Endothelial cell of umbilical vein (primary cell): ENCODE results near the gene SLC38A11. TPM values are rescaled to one million over a fixed set of nuclear protein-coding genes. Genes with fewer than 3 reads are reported as not detected.
A peak's percentile ranks its signal among the peaks of the same experiment; 100 is the strongest.

Experiments used
- BruUV-seq: library from RNA; stranded (reverse); fragments of 400-500 nt; replicated peaks from 2 replicates; lab custom pipeline; 2021; lab: Mats Ljungman, UMichigan
- CTCF ChIA-PET: fragments of 300-600, 350-600 bp; sonication (Branson Sonifier 250); formaldehyde crosslinking; loops from one replicate; lab custom pipeline; 2021; ENCODE audit warnings: antibody characterized with exemption, inconsistent platforms; lab: Charles Lee
- POLR2A ChIA-PET: fragments of 300-600, 350-600 bp; sonication (Branson Sonifier 250); formaldehyde crosslinking; loops from one replicate; lab custom pipeline; 2021; ENCODE audit warnings: antibody characterized with exemption, inconsistent platforms; lab: Charles Lee
- DNase-seq: peaks from one replicate; pipeline ENCODE4 v3.0.0-alpha.2; 2011; ENCODE audit warnings: low read depth, low spot score
- FAIRE-seq: peaks from 2 replicates; lab custom pipeline; 2011; peaks lifted over from hg19 to GRCh38; lab: Jason Lieb, UNC
- H2AFZ ChIP-seq: 2 replicates; pipeline ENCODE4 v1.6.0; 2012; ENCODE audit warnings: low read depth, low read length, control low read depth, inconsistent platforms
- H3K27ac ChIP-seq: 2 replicates; pipeline ENCODE4 v1.5.1; 2011; ENCODE audit warnings: low read depth, mild to moderate bottlenecking, control low read depth, low read length, moderate library complexity; ENCODE audit not compliant: insufficient read depth
- H3K27me3 ChIP-seq, 2 experiments: 2 replicates each; pipeline versions ENCODE4 v1.6.0 to v1.6.1; 2011; ENCODE audit warnings: low read length in 2 of 2, mixed read lengths in 1 of 2; ENCODE audit not compliant: control insufficient read depth in 2 of 2, insufficient read depth in 2 of 2
- H3K36me3 ChIP-seq, 2 experiments: 2 replicates in 1 of 2; 3 replicates in 1 of 2; pipeline ENCODE4 v1.5.1; 2011; ENCODE audit warnings: low read length in 2 of 2, mild to moderate bottlenecking in 1 of 2, moderate library complexity in 1 of 2; ENCODE audit not compliant: control insufficient read depth in 2 of 2, insufficient read depth in 2 of 2; ENCODE audit errors: extremely low read depth in 1 of 2
- H3K4me1 ChIP-seq: 3 replicates; pipeline ENCODE4 v1.5.1; 2011; ENCODE audit warnings: mild to moderate bottlenecking, low read length; ENCODE audit not compliant: control insufficient read depth, insufficient read depth; ENCODE audit errors: extremely low read depth
- H3K4me2 ChIP-seq: 2 replicates; pipeline ENCODE4 v1.6.1; 2011; ENCODE audit warnings: low read length, control low read depth, mixed read lengths; ENCODE audit not compliant: insufficient read depth
- H3K4me3 ChIP-seq, 3 experiments: fragments of 200-600 bp in 1 of 3; sonication (generic), shearing (Covaris generic) in 1 of 3; replicated peaks in 1 of 3; 2 replicates each; pipeline ENCODE4 v1.5.1; 2011 to 2016; ENCODE audit warnings: control low read depth in 3 of 3, low read length in 3 of 3, mild to moderate bottlenecking in 2 of 3, inconsistent platforms in 1 of 3, low read depth in 1 of 3, moderate library complexity in 1 of 3; ENCODE audit not compliant: insufficient read depth in 1 of 3
- H3K79me2 ChIP-seq: 2 replicates; pipeline ENCODE4 v1.6.0; 2012; ENCODE audit warnings: low read length, inconsistent platforms; ENCODE audit not compliant: control insufficient read depth, insufficient read depth
- H3K9ac ChIP-seq: replicated peaks from 2 replicates; pipeline ENCODE3; 2011; ENCODE audit warnings: low read length, control low read depth; ENCODE audit not compliant: insufficient read depth; ENCODE audit errors: extremely low read depth
- H3K9me1 ChIP-seq: replicated peaks from 3 replicates; pipeline ENCODE4 v1.6.0; 2011; ENCODE audit warnings: mild to moderate bottlenecking, low read length; ENCODE audit not compliant: control insufficient read depth, insufficient read depth; ENCODE audit errors: extremely low read depth
- H3K9me3 ChIP-seq: replicated peaks from 2 replicates; pipeline ENCODE4 v1.5.1; 2012; ENCODE audit warnings: low read length, inconsistent platforms; ENCODE audit not compliant: control insufficient read depth, insufficient read depth
- H4K20me1 ChIP-seq: replicated peaks from 2 replicates; pipeline ENCODE3; 2011; ENCODE audit warnings: mild to moderate bottlenecking, low read length; ENCODE audit not compliant: control insufficient read depth, insufficient read depth; ENCODE audit errors: extremely low read depth
- EZH2 ChIP-seq: IDR thresholded peaks from 2 replicates; pipeline ENCODE4 v1.6.1; 2012; ENCODE audit warnings: borderline replicate concordance, low read depth, mild to moderate bottlenecking, moderate library complexity, low read length, inconsistent platforms; ENCODE audit not compliant: severe bottlenecking
- FOS ChIP-seq: IDR thresholded peaks from 2 replicates; pipeline ENCODE4 v1.6.1; 2011; ENCODE audit warnings: mild to moderate bottlenecking, low read length, moderate library complexity, borderline replicate concordance; ENCODE audit not compliant: insufficient read depth
- GATA2 ChIP-seq: IDR thresholded peaks from 2 replicates; pipeline ENCODE4 v1.7.0; 2011; ENCODE audit warnings: low read depth, mild to moderate bottlenecking, moderate library complexity, mixed read lengths, low read length; ENCODE audit not compliant: insufficient read length, insufficient read depth
- JUN ChIP-seq: IDR thresholded peaks from 2 replicates; pipeline ENCODE4 v1.6.1; 2011; ENCODE audit warnings: borderline replicate concordance, low read depth; ENCODE audit not compliant: insufficient read length, insufficient read depth
- MYC ChIP-seq: IDR thresholded peaks from one replicate; pipeline ENCODE4 v1.6.1; 2011; ENCODE audit warnings: mild to moderate bottlenecking, low read depth, low read length
- POLR2A ChIP-seq: IDR thresholded peaks from 2 replicates; pipeline ENCODE4 v1.6.1; 2012; ENCODE audit warnings: low read depth, mild to moderate bottlenecking, control low read depth, low read length
- POLR2AphosphoS5 ChIP-seq: IDR thresholded peaks from 2 replicates; pipeline ENCODE4 v1.6.1; 2012; ENCODE audit warnings: low read depth, mild to moderate bottlenecking, control low read depth, low read length, moderate library complexity; ENCODE audit not compliant: insufficient read depth
- dilution Hi-C: fragments of 300-500 bp; cut with MboI; formaldehyde crosslinking; loops from one replicate; pipeline ENCODE4 v1.15.0; 2019; ENCODE audit warnings: low sequenced_read_pairs; ENCODE audit not compliant: extremely low pct_ligation_motif_present
- intact Hi-C: fragments of 100-400 bp; cut with micrococcal nuclease; formaldehyde crosslinking; loops from one replicate; pipeline ENCODE4 v1.10.0; 2022
- polyA plus RNA-seq, 4 experiments: library from polyadenylated mRNA; depleted of rRNA in 3 of 4; stranded (reverse) in 3 of 4; unstranded in 1 of 4; fragments of >200 nt; gene quantifications; 2 replicates each; pipeline versions ENCODE4 v1.2.1 to v1.2.3, GENCODE V29; 2011 to 2012; ENCODE audit warnings: missing spikeins in 1 of 4
- total RNA-seq: library from RNA; stranded (reverse); gene quantifications from 2 replicates; pipeline ENCODE4 v1.2.3, GENCODE V29; 2021
- TF ChIP-seq, protein P1 (sequence below), 2 donors: IDR thresholded peaks; 1 replicate in 1 of 2; 2 replicates in 1 of 2; pipeline ENCODE4 v1.5.1; 2011; ENCODE audit warnings: low read length in 2 of 2, mild to moderate bottlenecking in 2 of 2, moderate library complexity in 2 of 2, control low read depth in 1 of 2, inconsistent platforms in 1 of 2, low read depth in 1 of 2; ENCODE audit not compliant: insufficient read depth in 1 of 2; ENCODE audit errors: extremely low read depth in 1 of 2
- TF ChIP-seq, protein P2 (sequence below): IDR thresholded peaks from 2 replicates; pipeline ENCODE4 v1.6.1; 2011; ENCODE audit not compliant: insufficient read depth, insufficient read length

The SLC38A11 gene
- total and polyA plus RNA-seq, 2 donors (not counting 3 experiments of a cell fraction or from before 2014, with no cell fraction given), result not detected

GRCh38 chr2:164911832-164912231 lies 43.5 kb downstream of the SLC38A11 start:
- Histone ChIP-seq H4K20me1 (no peaks in the 10 kb centered on the region), H3K4me1 (peaks cover 45% of the 10 kb centered on the region), H3K9ac (no peak overlapping the region), H2AFZ (no peak overlapping the region), H3K4me3 (no peak overlapping the region), H3K27ac (no peak overlapping the region), H3K27me3 (no peaks in the 10 kb centered on the region), H3K36me3 (no peaks in the 10 kb centered on the region), H3K9me1 (no peaks in the 10 kb centered on the region), H3K79me2 (no peaks in the 10 kb centered on the region), H3K4me2 (no peak overlapping the region), H3K9me3 (no peaks in the 10 kb centered on the region)
- ChIA-PET CTCF (interaction anchor here (2.0 kb wide), 1 partner anchor 70 kb away, joined by 34 read pairs; the partner anchor contains the start of gene COBLL1), POLR2A (no interaction called here)
- BruUV-seq, result no TSS peak
- no peak for TF ChIP-seq MYC
- TF ChIP-seq JUN, result no peak
- no peak for TF ChIP-seq EZH2
- TF ChIP-seq, protein P1, sequence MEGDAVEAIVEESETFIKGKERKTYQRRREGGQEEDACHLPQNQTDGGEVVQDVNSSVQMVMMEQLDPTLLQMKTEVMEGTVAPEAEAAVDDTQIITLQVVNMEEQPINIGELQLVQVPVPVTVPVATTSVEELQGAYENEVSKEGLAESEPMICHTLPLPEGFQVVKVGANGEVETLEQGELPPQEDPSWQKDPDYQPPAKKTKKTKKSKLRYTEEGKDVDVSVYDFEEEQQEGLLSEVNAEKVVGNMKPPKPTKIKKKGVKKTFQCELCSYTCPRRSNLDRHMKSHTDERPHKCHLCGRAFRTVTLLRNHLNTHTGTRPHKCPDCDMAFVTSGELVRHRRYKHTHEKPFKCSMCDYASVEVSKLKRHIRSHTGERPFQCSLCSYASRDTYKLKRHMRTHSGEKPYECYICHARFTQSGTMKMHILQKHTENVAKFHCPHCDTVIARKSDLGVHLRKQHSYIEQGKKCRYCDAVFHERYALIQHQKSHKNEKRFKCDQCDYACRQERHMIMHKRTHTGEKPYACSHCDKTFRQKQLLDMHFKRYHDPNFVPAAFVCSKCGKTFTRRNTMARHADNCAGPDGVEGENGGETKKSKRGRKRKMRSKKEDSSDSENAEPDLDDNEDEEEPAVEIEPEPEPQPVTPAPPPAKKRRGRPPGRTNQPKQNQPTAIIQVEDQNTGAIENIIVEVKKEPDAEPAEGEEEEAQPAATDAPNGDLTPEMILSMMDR (IDR thresholded peaks at IDR 0.05; ENCODE audit: extremely low read depth in 1 of 2, insufficient read depth in 1 of 2, low read depth in 1 of 2, low read length in 2 of 2), result no peak
- TF ChIP-seq FOS, result no peak
- TF ChIP-seq, protein P2, sequence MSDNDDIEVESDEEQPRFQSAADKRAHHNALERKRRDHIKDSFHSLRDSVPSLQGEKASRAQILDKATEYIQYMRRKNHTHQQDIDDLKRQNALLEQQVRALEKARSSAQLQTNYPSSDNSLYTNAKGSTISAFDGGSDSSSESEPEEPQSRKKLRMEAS, result no peak
- no peak for TF ChIP-seq POLR2AphosphoS5
- TF ChIP-seq GATA2, result no peak
- TF ChIP-seq POLR2A, result no peak
- intact Hi-C loops (no loop called here), dilution Hi-C loops (no loop called here)
- peak; percentile 6 for DNase-seq
- FAIRE-seq, result no peak
